ENCODE data around the gene ANKRD13B. TPM values are rescaled to one million over a fixed set of nuclear protein-coding genes. Genes with fewer than 3 reads are reported as not detected.

ANKRD13B gene
- polyA plus RNA-seq, 1 donor (not counting 4 experiments of a cell fraction or from before 2014, with no cell fraction given) = 3.7 TPM

DNA sequence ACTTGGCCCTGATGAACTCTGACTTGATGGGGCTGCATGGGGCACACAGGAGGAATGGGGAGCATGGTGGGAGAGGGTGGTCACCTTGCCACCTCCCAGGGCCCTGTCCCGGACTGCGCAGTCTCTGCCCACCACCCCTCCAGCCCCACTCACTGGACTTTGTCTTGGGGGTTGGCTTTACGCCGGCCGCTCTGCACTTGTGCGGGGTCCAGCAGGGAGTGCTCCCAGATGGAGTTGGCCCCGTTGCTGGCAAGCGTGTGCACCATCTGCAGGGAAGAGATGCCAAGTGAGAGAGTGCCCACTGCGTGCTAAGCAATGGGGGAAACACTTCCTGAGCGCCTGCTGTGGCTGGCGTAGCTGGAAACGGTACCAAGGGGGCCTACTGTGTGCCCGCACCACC is 10.2 kb upstream of the ANKRD13B start:
- no peak overlapping the region for H3K4me3 ChIP-seq (ENCODE audit: control insufficient read depth in 2 of 3, extremely low read depth in 1 of 3, insufficient read depth in 2 of 3, low read depth in 1 of 3, low read length in 3 of 3)
- H4K20me1 ChIP-seq (ENCODE audit: control insufficient read depth, extremely low read depth, insufficient read depth, low read length) = peaks cover 26% of the 10 kb centered on the region
- H3K27me3 ChIP-seq (ENCODE audit: control insufficient read depth, extremely low read depth, insufficient read depth, low read length) = no peaks in the 10 kb centered on the region
- H3K4me2 ChIP-seq (ENCODE audit: control insufficient read depth, extremely low read depth, insufficient read depth, low read depth, low read length) = no peak overlapping the region
- H3K9ac ChIP-seq (ENCODE audit: control insufficient read depth, extremely low read depth, insufficient read depth, low read length) = no peak overlapping the region
- dilution Hi-C loops (cut with MboI; ENCODE audit: extremely low pct_ligation_motif_present, low sequenced_read_pairs) = no loop called here
- H2AFZ ChIP-seq (ENCODE audit: control insufficient read depth, low read length) = no peak overlapping the region
- H3K79me2 ChIP-seq (ENCODE audit: control insufficient read depth, insufficient read depth, low read length) = peaks cover 56% of the 10 kb centered on the region
- peaks cover 68% of the 10 kb centered on the region for H3K4me1 ChIP-seq (ENCODE audit: control insufficient read depth, extremely low read depth, insufficient read depth, low read length)
- peaks cover 22% of the 10 kb centered on the region for H3K9me1 ChIP-seq (ENCODE audit: control insufficient read depth, extremely low read depth, insufficient read depth, low read length)
- DNase-seq (ENCODE audit: low read depth, low spot score) (no peak), FAIRE-seq (no peak)
- no peak overlapping the region for H3K27ac ChIP-seq (ENCODE audit: control insufficient read depth, insufficient read depth, low read length)
- TF ChIP-seq CTCF (optimal IDR thresholded peaks at IDR 0.05 in 1 of 3, IDR thresholded peaks at IDR 0.05 in 1 of 3, conservative IDR thresholded peaks at IDR 0.05 in 1 of 3; ENCODE audit: extremely low read depth in 1 of 3, insufficient read depth in 2 of 3, low read length in 3 of 3) (no peak), EZH2 (IDR thresholded peaks at IDR 0.05; ENCODE audit: low read length) (no peak)
- H3K9me3 ChIP-seq (ENCODE audit: control insufficient read depth, low read depth, low read length) = no peaks in the 10 kb centered on the region
- peaks cover 28 to 41% of the 10 kb centered on the region in 2 experiments for H3K36me3 ChIP-seq (ENCODE audit: control insufficient read depth in 2 of 2, extremely low read depth in 1 of 2, insufficient read depth in 2 of 2, low read length in 2 of 2)

GRCh38 chr17:29583324-29584248 is 9.3 kb upstream of the ANKRD13B start:
- DNase-seq (ENCODE audit: low read depth, low spot score) = peak; percentile 91
- peak; percentile 99 for FAIRE-seq

More at GRCh38 chr17:29583324-29584248, 9.3 kb upstream of the ANKRD13B start:
- Histone ChIP-seq H3K4me1 (ENCODE audit: control insufficient read depth, extremely low read depth, insufficient read depth, low read length) (peaks cover 74% of the 10 kb centered on the region), H3K4me3 (ENCODE audit: control insufficient read depth in 2 of 3, extremely low read depth in 1 of 3, insufficient read depth in 2 of 3, low read depth in 1 of 3, low read length in 3 of 3) (peak overlapping the region in 1 of 3 experiments; percentile 15), H3K27me3 (ENCODE audit: control insufficient read depth, extremely low read depth, insufficient read depth, low read length) (no peaks in the 10 kb centered on the region), H4K20me1 (ENCODE audit: control insufficient read depth, extremely low read depth, insufficient read depth, low read length) (peaks cover 32% of the 10 kb centered on the region), H3K9me1 (ENCODE audit: control insufficient read depth, extremely low read depth, insufficient read depth, low read length) (peaks cover 22% of the 10 kb centered on the region), H3K9ac (ENCODE audit: control insufficient read depth, extremely low read depth, insufficient read depth, low read length) (no peak overlapping the region), H3K79me2 (ENCODE audit: control insufficient read depth, insufficient read depth, low read length) (peaks cover 65% of the 10 kb centered on the region), H3K9me3 (ENCODE audit: control insufficient read depth, low read depth, low read length) (no peaks in the 10 kb centered on the region), H2AFZ (ENCODE audit: control insufficient read depth, low read length) (no peak overlapping the region), H3K27ac (ENCODE audit: control insufficient read depth, insufficient read depth, low read length) (peak overlapping the region; percentile 23), H3K4me2 (ENCODE audit: control insufficient read depth, extremely low read depth, insufficient read depth, low read depth, low read length) (peak overlapping the region; percentile 56), H3K36me3 (ENCODE audit: control insufficient read depth in 2 of 2, extremely low read depth in 1 of 2, insufficient read depth in 2 of 2, low read length in 2 of 2) (peaks cover 21 to 33% of the 10 kb centered on the region in 2 experiments)
- dilution Hi-C loops (cut with MboI; ENCODE audit: extremely low pct_ligation_motif_present, low sequenced_read_pairs) = no loop called here
- TF ChIP-seq CTCF (optimal IDR thresholded peaks at IDR 0.05 in 1 of 3, IDR thresholded peaks at IDR 0.05 in 1 of 3, conservative IDR thresholded peaks at IDR 0.05 in 1 of 3; ENCODE audit: extremely low read depth in 1 of 3, insufficient read depth in 2 of 3, low read length in 3 of 3) (no peak), EZH2 (IDR thresholded peaks at IDR 0.05; ENCODE audit: low read length) (no peak)
